ENCODE measurements around the gene SND1. TPM values are rescaled to one million over a fixed set of nuclear protein-coding genes. Genes with fewer than 3 reads are reported as not detected.

Gene SND1
- total and polyA plus RNA-seq, 2 donors (not counting 3 experiments of a cell fraction or from before 2014, with no cell fraction given), result 116 to 249 TPM

- no peak overlapping the region for H3K27ac ChIP-seq (ENCODE audit: insufficient read depth, low read depth, low read length)
- no peaks in the 10 kb centered on the region for H3K4me1 ChIP-seq (ENCODE audit: control insufficient read depth, extremely low read depth, insufficient read depth, low read length)
- ChIA-PET POLR2A (no interaction called here), CTCF (no interaction called here)
- no peak overlapping the region for H3K9ac ChIP-seq (replicated peaks; ENCODE audit: extremely low read depth, insufficient read depth, low read length)
- H3K4me2 ChIP-seq (ENCODE audit: insufficient read depth, low read length), result no peak overlapping the region
- no peaks in the 10 kb centered on the region for H3K27me3 ChIP-seq (ENCODE audit: control insufficient read depth in 2 of 2, insufficient read depth in 2 of 2, low read length in 2 of 2)
- FAIRE-seq (no peak), DNase-seq (ENCODE audit: low read depth, low spot score) (no peak)
- H3K9me3 ChIP-seq (replicated peaks; ENCODE audit: control insufficient read depth, insufficient read depth, low read length), result no peaks in the 10 kb centered on the region
- no peaks in the 10 kb centered on the region for H3K9me1 ChIP-seq (replicated peaks; ENCODE audit: control insufficient read depth, extremely low read depth, insufficient read depth, low read length)
- no TSS peak for BruUV-seq (replicated peaks)
- intact Hi-C loops (cut with micrococcal nuclease), result no loop called here
- TF ChIP-seq MYC (IDR thresholded peaks at IDR 0.05; ENCODE audit: low read depth, low read length), result no peak
- TF ChIP-seq MAX (IDR thresholded peaks at IDR 0.05; ENCODE audit: insufficient read depth, insufficient read length), result no peak
- TF ChIP-seq CTCF (IDR thresholded peaks at IDR 0.05; ENCODE audit: extremely low read depth in 1 of 2, insufficient read depth in 1 of 2, low read depth in 1 of 2, low read length in 2 of 2), result no peak
- TF ChIP-seq JUN (IDR thresholded peaks at IDR 0.05; ENCODE audit: borderline replicate concordance, insufficient read depth, insufficient read length, low read depth), result no peak
- no peak for TF ChIP-seq POLR2AphosphoS5 (IDR thresholded peaks at IDR 0.05; ENCODE audit: insufficient read depth, low read depth, low read length)
- TF ChIP-seq EZH2 (IDR thresholded peaks at IDR 0.05; ENCODE audit: borderline replicate concordance, low read depth, low read length, severe bottlenecking), result no peak
- TF ChIP-seq FOS (IDR thresholded peaks at IDR 0.05; ENCODE audit: borderline replicate concordance, insufficient read depth, low read length), result no peak
- no peak for TF ChIP-seq POLR2A (IDR thresholded peaks at IDR 0.05; ENCODE audit: low read depth, low read length)
- no peak for TF ChIP-seq GATA2 (IDR thresholded peaks at IDR 0.05; ENCODE audit: insufficient read depth, insufficient read length, low read depth, low read length)
- no peak overlapping the region for H3K4me3 ChIP-seq (replicated peaks in 1 of 3; ENCODE audit: insufficient read depth in 1 of 3, low read depth in 1 of 3, low read length in 3 of 3)
- H3K79me2 ChIP-seq (ENCODE audit: control insufficient read depth, insufficient read depth, low read length), result no peaks in the 10 kb centered on the region
- H4K20me1 ChIP-seq (replicated peaks; ENCODE audit: control insufficient read depth, extremely low read depth, insufficient read depth, low read length), result peaks cover 4% of the 10 kb centered on the region
- peaks cover 5 to 6% of the 10 kb centered on the region in 2 experiments for H3K36me3 ChIP-seq (ENCODE audit: control insufficient read depth in 2 of 2, extremely low read depth in 1 of 2, insufficient read depth in 2 of 2, low read length in 2 of 2)
- no peak overlapping the region for H2AFZ ChIP-seq (ENCODE audit: low read depth, low read length)
- dilution Hi-C loops (cut with MboI; ENCODE audit: extremely low pct_ligation_motif_present, low sequenced_read_pairs), result no loop called here
Observed at GRCh38 chr7:127993317-127993716, 341.3 kb downstream of the SND1 start.

Data from endothelial cell of umbilical vein (primary cell).